ENCODE measurements around the gene TLR5. TPM values are rescaled to one million over a fixed set of nuclear protein-coding genes. Genes with fewer than 3 reads are reported as not detected.

TLR5 gene
- total RNA-seq, 6 experiments from 2014 or later, result 0.84 to 3.3 (median 2.5) TPM

- Histone ChIP-seq H3K4me1 (no peaks in the 10 kb centered on the region), H3K27ac (no peak overlapping the region), H3K27me3 (no peaks in the 10 kb centered on the region), H3K9me3 (no peaks in the 10 kb centered on the region), H3K4me3 (no peak overlapping the region), H3K36me3 (no peaks in the 10 kb centered on the region)
- DNase-seq (no peak), ATAC-seq (no peak)
- intact Hi-C loops (cut with DNase I), result no loop called here
- no peak for TF ChIP-seq CTCF (IDR thresholded peaks at IDR 0.05)
- TF ChIP-seq POLR2A (IDR thresholded peaks at IDR 0.05), result no peak
- 65% methylated on average over 2 of the region's 4 CpGs for WGBS (ENCODE audit: insufficient coverage, low coverage, low lambda C conversion rate, missing lambda C conversion rate)
Observed at GRCh38 chr1:223095870-223096269, 47.2 kb downstream of the TLR5 start.

- H3K9me3 ChIP-seq, result no peaks in the 10 kb centered on the region
- H3K4me3 ChIP-seq, result no peak overlapping the region
- H3K27ac ChIP-seq, result no peak overlapping the region
- DNase-seq (no peak), ATAC-seq (no peak)
- no peaks in the 10 kb centered on the region for H3K36me3 ChIP-seq
- H3K4me1 ChIP-seq, result no peaks in the 10 kb centered on the region
- intact Hi-C loops (cut with DNase I), result no loop called here
- no peak for TF ChIP-seq CTCF (IDR thresholded peaks at IDR 0.05)
- TF ChIP-seq POLR2A (IDR thresholded peaks at IDR 0.05), result no peak
- 72% methylated on average over 6 of the region's 6 CpGs for WGBS (ENCODE audit: insufficient coverage, low coverage, low lambda C conversion rate, missing lambda C conversion rate)
- H3K27me3 ChIP-seq, result no peaks in the 10 kb centered on the region
Observed at GRCh38 chr1:223091896-223092295, 51.2 kb downstream of the TLR5 start.

- Histone ChIP-seq H3K27ac (no peak overlapping the region), H3K27me3 (no peaks in the 10 kb centered on the region), H3K9me3 (no peaks in the 10 kb centered on the region), H3K4me3 (no peak overlapping the region), H3K4me1 (no peaks in the 10 kb centered on the region), H3K36me3 (no peaks in the 10 kb centered on the region)
- WGBS (ENCODE audit: insufficient coverage, low coverage, low lambda C conversion rate, missing lambda C conversion rate), result 54% methylated on average over 7 of the region's 11 CpGs
- TF ChIP-seq POLR2A (IDR thresholded peaks at IDR 0.05) (no peak), CTCF (IDR thresholded peaks at IDR 0.05) (no peak)
- intact Hi-C loops (cut with DNase I), result loop anchor here in 1 of 2 donors (5.0 kb wide), 1 partner anchor 302 kb away; no protein-coding TSS in a partner anchor
- no peak for DNase-seq
- ATAC-seq, result no peak
Observed at GRCh38 chr1:223089250-223089649, 53.8 kb downstream of the TLR5 start.

GRCh38 chr1:223088713-223089240 lies 54.3 kb downstream of the TLR5 start:
- no peaks in the 10 kb centered on the region for H3K4me1 ChIP-seq
- H3K9me3 ChIP-seq, result no peaks in the 10 kb centered on the region
- H3K27me3 ChIP-seq, result no peaks in the 10 kb centered on the region
- no peak for TF ChIP-seq POLR2A (IDR thresholded peaks at IDR 0.05)
- no peak for TF ChIP-seq CTCF (IDR thresholded peaks at IDR 0.05)
- WGBS (ENCODE audit: insufficient coverage, low coverage, low lambda C conversion rate, missing lambda C conversion rate), result 82% methylated on average over 10 of the region's 13 CpGs
- no peak overlapping the region for H3K27ac ChIP-seq
- ATAC-seq, result no peak
- H3K36me3 ChIP-seq, result no peaks in the 10 kb centered on the region
- no peak overlapping the region for H3K4me3 ChIP-seq
- no peak for DNase-seq
- intact Hi-C loops (cut with DNase I), result loop anchor here in 1 of 2 donors (5.0 kb wide), 1 partner anchor 301 kb away; no protein-coding TSS in a partner anchor
